C4-2B (cell line): Measurements from ENCODE around the gene SHROOM2.

ENCODE experiments used
- H3K27ac ChIP-seq: fragments of 450-650 bp; 2 replicates; pipeline ENCODE4 v1.5.1; 2017
- ZFX ChIP-seq: fragments of 450-650 bp; IDR thresholded peaks from 2 replicates; pipeline ENCODE4 v1.6.1; 2017
- TF ChIP-seq, protein P1 (sequence below): fragments of 450-650 bp; conservative IDR thresholded peaks from 2 replicates; pipeline ENCODE4 v1.5.1; 2017; ENCODE audit warnings: mild to moderate bottlenecking

SHROOM2 gene

DNA sequence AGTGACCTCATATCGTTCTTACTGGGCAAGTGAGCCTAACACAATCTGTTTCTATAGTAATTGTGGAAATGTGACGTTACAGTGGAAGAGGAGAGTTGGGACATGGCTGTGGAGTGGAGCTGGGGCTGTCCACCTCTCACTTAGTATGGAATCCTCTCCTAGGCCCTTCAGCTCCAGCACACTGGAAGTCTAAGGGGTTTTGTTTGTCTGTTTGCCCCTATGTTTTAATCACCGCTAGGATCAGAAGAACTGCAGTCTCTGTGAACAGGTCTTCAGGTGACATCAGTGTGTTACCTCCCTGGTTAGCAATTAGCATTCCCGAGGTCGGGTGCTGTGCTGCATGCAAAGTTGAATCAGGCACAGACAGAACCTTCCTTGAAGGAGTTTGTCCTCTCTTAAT lies 131.6 kb downstream of the SHROOM2 start:
- H3K27ac ChIP-seq: no peak overlapping the region
- TF ChIP-seq ZFX: no peak
- TF ChIP-seq, protein P1, sequence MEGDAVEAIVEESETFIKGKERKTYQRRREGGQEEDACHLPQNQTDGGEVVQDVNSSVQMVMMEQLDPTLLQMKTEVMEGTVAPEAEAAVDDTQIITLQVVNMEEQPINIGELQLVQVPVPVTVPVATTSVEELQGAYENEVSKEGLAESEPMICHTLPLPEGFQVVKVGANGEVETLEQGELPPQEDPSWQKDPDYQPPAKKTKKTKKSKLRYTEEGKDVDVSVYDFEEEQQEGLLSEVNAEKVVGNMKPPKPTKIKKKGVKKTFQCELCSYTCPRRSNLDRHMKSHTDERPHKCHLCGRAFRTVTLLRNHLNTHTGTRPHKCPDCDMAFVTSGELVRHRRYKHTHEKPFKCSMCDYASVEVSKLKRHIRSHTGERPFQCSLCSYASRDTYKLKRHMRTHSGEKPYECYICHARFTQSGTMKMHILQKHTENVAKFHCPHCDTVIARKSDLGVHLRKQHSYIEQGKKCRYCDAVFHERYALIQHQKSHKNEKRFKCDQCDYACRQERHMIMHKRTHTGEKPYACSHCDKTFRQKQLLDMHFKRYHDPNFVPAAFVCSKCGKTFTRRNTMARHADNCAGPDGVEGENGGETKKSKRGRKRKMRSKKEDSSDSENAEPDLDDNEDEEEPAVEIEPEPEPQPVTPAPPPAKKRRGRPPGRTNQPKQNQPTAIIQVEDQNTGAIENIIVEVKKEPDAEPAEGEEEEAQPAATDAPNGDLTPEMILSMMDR: no peak

DNA sequence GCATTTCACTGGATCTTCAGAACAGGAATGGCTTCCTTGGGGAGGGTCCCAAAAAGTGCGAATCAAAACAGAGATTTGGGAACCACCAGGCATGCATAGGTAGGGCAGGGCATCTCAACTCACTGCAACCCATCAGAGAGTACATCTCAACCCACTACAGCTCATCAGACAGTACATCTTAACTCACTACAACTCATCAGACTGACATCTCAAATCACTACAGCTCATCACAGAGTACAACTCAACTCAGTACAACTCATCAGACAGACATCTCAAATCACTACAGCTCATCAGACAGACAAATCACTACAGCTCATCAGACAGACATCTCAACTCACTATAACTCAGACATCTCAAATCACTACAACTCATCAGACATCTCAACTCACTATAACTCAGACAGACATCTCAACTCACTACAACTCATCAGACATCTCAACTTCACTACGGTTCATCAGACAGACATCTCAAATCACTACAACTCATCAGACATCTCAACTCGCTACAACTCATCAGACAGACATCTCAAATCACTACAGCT lies 133.5 kb downstream of the SHROOM2 start:
- no peak overlapping the region for H3K27ac ChIP-seq
- TF ChIP-seq, protein P1: no peak
- TF ChIP-seq ZFX: no peak

DNA sequence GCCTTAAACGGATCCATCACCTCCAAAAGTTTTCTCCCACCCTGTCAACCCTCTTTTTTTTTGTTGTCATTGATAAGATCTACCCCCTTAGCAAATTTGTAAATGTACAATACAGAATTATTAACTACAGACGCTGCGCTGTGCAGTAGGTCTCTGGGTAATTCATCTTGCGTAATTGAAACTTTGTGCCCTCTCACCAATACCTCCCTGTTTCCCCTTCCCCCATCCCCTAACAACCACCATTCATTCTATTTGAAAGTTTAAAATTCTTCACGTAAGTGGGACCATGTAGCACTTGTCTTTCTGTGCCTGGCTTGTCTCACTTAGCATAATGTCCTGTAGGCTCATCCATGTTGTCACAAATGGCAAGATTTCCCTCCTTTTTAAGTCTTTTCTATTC lies 135.2 kb downstream of the SHROOM2 start:
- no peak for TF ChIP-seq ZFX
- no peak overlapping the region for H3K27ac ChIP-seq

GRCh38 chrX:9923357-9923756 lies 137.1 kb downstream of the SHROOM2 start:
- H3K27ac ChIP-seq: no peak overlapping the region
- no peak for TF ChIP-seq ZFX
- TF ChIP-seq, protein P1: no peak

- TF ChIP-seq, protein P1: no peak
- H3K27ac ChIP-seq: no peak overlapping the region
Observed at GRCh38 chrX:9926002-9926401, 139.8 kb downstream of the SHROOM2 start.

- no peak for TF ChIP-seq ZFX
- TF ChIP-seq, protein P1: no peak
- H3K27ac ChIP-seq: no peak overlapping the region
Observed at GRCh38 chrX:9927698-9928482, 141.7 kb downstream of the SHROOM2 start.

DNA sequence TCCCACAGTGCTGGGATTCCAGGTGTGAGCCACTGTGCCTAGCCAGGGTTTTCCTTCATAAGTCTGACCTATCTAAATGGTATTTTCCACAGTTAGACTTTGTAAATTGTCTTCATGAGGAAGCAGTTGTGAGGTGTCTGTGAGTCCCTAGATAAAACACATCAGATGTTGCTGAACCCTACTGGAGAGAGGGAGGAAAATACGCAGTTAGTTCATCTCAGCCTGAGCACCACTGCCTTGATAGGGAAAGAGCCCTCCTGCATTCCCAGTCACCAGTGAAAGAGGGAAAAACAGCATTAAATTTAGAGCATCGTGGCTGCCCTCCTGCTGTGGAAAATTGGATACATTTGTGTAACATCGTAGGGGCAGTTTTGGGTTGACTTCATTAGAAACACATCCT lies 149.2 kb downstream of the SHROOM2 start:
- TF ChIP-seq ZFX: no peak
- H3K27ac ChIP-seq: no peak overlapping the region

DNA sequence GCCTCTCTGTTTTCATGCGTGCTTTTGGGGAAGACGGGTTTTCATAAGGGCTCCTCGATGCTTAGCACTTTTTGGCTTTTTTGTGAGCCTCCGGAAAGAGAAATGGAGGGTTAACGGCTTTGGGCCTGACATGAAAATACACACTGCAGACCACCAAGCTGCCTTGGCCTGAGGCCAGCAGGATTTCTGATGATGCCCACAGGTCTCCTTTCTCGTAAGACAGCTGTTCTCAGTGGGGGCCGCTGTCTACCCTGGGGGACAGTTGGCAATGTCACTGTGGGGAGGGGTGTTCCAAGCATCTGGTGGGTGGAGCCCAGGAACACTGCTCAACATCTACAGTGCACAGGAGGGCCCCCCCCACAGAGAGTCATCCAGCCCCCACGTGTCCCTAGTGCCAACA lies 151.5 kb downstream of the SHROOM2 start:
- TF ChIP-seq ZFX: no peak
- TF ChIP-seq, protein P1: no peak
- H3K27ac ChIP-seq: no peak overlapping the region
